GM23248 (cell line): ENCODE results near the gene FLT3. TPM values are rescaled to one million over a fixed set of nuclear protein-coding genes. Genes with fewer than 3 reads are reported as not detected.

Experiments
- DNase-seq: peaks from one replicate; pipeline ENCODE4 v3.0.0-alpha.2; 2015
- H2AFZ ChIP-seq: fragments of 200-600 bp; sonication (generic); 2 replicates; pipeline ENCODE4 v1.6.1; 2016; ENCODE audit warnings: antibody characterized with exemption
- H3F3A ChIP-seq: fragments of 200-600 bp; sonication (generic); 2 replicates; pipeline ENCODE4 v1.6.1; 2016; ENCODE audit warnings: mild to moderate bottlenecking, antibody characterized with exemption, mixed run types; ENCODE audit not compliant: insufficient read depth
- H3K27ac ChIP-seq: fragments of 200-600 bp; sonication (generic); 2 replicates; pipeline ENCODE4 v1.5.1; 2016; ENCODE audit warnings: mild to moderate bottlenecking
- H3K27me3 ChIP-seq: fragments of 200-600 bp; sonication (generic); replicated peaks from 2 replicates; pipeline ENCODE4 v1.6.1; 2016; ENCODE audit warnings: mild to moderate bottlenecking; ENCODE audit not compliant: insufficient read depth
- H3K36me3 ChIP-seq: fragments of 200-600 bp; sonication (generic); 2 replicates; pipeline ENCODE4 v1.6.1; 2016; ENCODE audit warnings: low read depth, mild to moderate bottlenecking
- H3K4me1 ChIP-seq: fragments of 200-600 bp; sonication (generic); 2 replicates; pipeline ENCODE4 v1.6.1; 2016; ENCODE audit warnings: mild to moderate bottlenecking; ENCODE audit not compliant: insufficient read depth
- H3K4me2 ChIP-seq: fragments of 200-600 bp; sonication (generic); one replicate; pipeline ENCODE4 v1.6.1; 2016; ENCODE audit warnings: mild to moderate bottlenecking; ENCODE audit not compliant: unreplicated experiment
- H3K4me3 ChIP-seq: fragments of 200-600 bp; sonication (generic); 2 replicates; pipeline ENCODE4 v1.5.1; 2016; ENCODE audit warnings: mild to moderate bottlenecking
- H3K79me2 ChIP-seq: fragments of 200-600 bp; sonication (generic); 2 replicates; pipeline ENCODE4 v1.6.1; 2016; ENCODE audit warnings: mild to moderate bottlenecking; ENCODE audit not compliant: insufficient read depth
- H3K9ac ChIP-seq: fragments of 200-600 bp; sonication (generic); 2 replicates; pipeline ENCODE4 v1.6.1; 2016; ENCODE audit warnings: mild to moderate bottlenecking
- H3K9me2 ChIP-seq: fragments of 200-600 bp; sonication (generic); 2 replicates; pipeline ENCODE4 v1.6.1; 2016; ENCODE audit warnings: mixed run types, mild to moderate bottlenecking, moderate library complexity; ENCODE audit not compliant: insufficient read depth
- H3K9me3 ChIP-seq: fragments of 200-600 bp; sonication (generic); one replicate; pipeline ENCODE4 v1.6.1; 2017; ENCODE audit warnings: low read depth
- H4K20me1 ChIP-seq: fragments of 200-600 bp; sonication (generic); 2 replicates; pipeline ENCODE4 v1.6.0; 2016; ENCODE audit not compliant: insufficient read depth
- EZH2 ChIP-seq: fragments of 200-600 bp; sonication (generic); IDR thresholded peaks from 2 replicates; pipeline ENCODE4 v1.6.1; 2018; ENCODE audit warnings: antibody characterized with exemption, mild to moderate bottlenecking; ENCODE audit not compliant: insufficient read depth, poor library complexity, severe bottlenecking
- EZH2phosphoT487 ChIP-seq: fragments of 200-600 bp; sonication (generic); IDR thresholded peaks from 2 replicates; pipeline ENCODE4 v1.6.1; 2018; ENCODE audit warnings: antibody characterized with exemption, moderate library complexity, mild to moderate bottlenecking, low read depth; ENCODE audit not compliant: insufficient read depth
- WGBS, 2 experiments: methylation state at CpG; one replicate each; pipeline ENCODE4 v1.1.6; 2015 to 2017; ENCODE audit warnings: low lambda C conversion rate in 2 of 2, low coverage in 1 of 2; ENCODE audit errors: missing lambda C conversion rate in 2 of 2; 5-methylcytosine and 5-hydroxymethylcytosine counted together
- in situ Hi-C: fragments of 300-500 bp; cut with MboI; formaldehyde crosslinking; loops from 2 replicates; pipeline ENCODE4 v1.15.0; 2020
- polyA plus RNA-seq: library from polyadenylated mRNA; unstranded; fragments of >200 nt; fragmentation: Nextera tagmentation; extraction: Ambion mirVana; gene quantifications from 2 replicates; pipeline ENCODE4 v1.2.1, GENCODE V29; 2016
- total RNA-seq: library from RNA; depleted of rRNA; stranded (reverse); fragments of >200 nt; shearing (Covaris generic); gene quantifications from 2 replicates; pipeline ENCODE4 v1.2.3, GENCODE V29; 2014

Gene FLT3
- total and polyA plus RNA-seq, 2 experiments from 2014 or later = not detected

GRCh38 chr13:28049880-28050875 lies 50.2 kb downstream of the FLT3 start:
- peaks cover 16% of the 10 kb centered on the region for H3F3A ChIP-seq
- DNase-seq = no peak
- WGBS, 2 experiments = 43 to 44% methylated on average over 7 of the region's 7 CpGs
- peaks cover 6% of the 10 kb centered on the region for H3K27me3 ChIP-seq
- in situ Hi-C loops = loop anchor here (25.0 kb wide), 1 partner anchor 1262 kb away; no protein-coding TSS in a partner anchor
- no peaks in the 10 kb centered on the region for H4K20me1 ChIP-seq
- no peak overlapping the region for H3K27ac ChIP-seq
- no peak for TF ChIP-seq EZH2
- TF ChIP-seq EZH2phosphoT487 = no peak
- no peak overlapping the region for H3K4me2 ChIP-seq
- H3K36me3 ChIP-seq = no peaks in the 10 kb centered on the region
- H2AFZ ChIP-seq = no peak overlapping the region
- H3K4me1 ChIP-seq = peaks cover 11% of the 10 kb centered on the region
- H3K9me3 ChIP-seq = no peaks in the 10 kb centered on the region
- no peak overlapping the region for H3K9ac ChIP-seq
- H3K4me3 ChIP-seq = no peak overlapping the region
- no peaks in the 10 kb centered on the region for H3K9me2 ChIP-seq
- H3K79me2 ChIP-seq = no peaks in the 10 kb centered on the region

GRCh38 chr13:28049215-28049614 lies 51.2 kb downstream of the FLT3 start:
- in situ Hi-C loops = no loop called here
- H3F3A ChIP-seq = peaks cover 16% of the 10 kb centered on the region

GRCh38 chr13:28048768-28049167 lies 51.6 kb downstream of the FLT3 start:
- Histone ChIP-seq H3K27ac (no peak overlapping the region), H3K4me1 (peaks cover 17% of the 10 kb centered on the region), H3K4me3 (no peak overlapping the region), H3K27me3 (peaks cover under 1% of the 10 kb centered on the region), H2AFZ (no peak overlapping the region), H3K36me3 (no peaks in the 10 kb centered on the region), H3K4me2 (no peak overlapping the region), H3K9me2 (no peaks in the 10 kb centered on the region), H3K79me2 (no peaks in the 10 kb centered on the region), H3F3A (peaks cover 16% of the 10 kb centered on the region), H3K9ac (no peak overlapping the region), H3K9me3 (no peaks in the 10 kb centered on the region), H4K20me1 (no peaks in the 10 kb centered on the region)
- 61 to 67% methylated on average over 6 of the region's 6 CpGs for WGBS, 2 experiments
- in situ Hi-C loops = no loop called here
- no peak for TF ChIP-seq EZH2phosphoT487
- TF ChIP-seq EZH2 = no peak
- no peak for DNase-seq

More at GRCh38 chr13:28049215-28049614, 51.2 kb downstream of the FLT3 start:
- Histone ChIP-seq H3K36me3 (no peaks in the 10 kb centered on the region), H3K4me2 (no peak overlapping the region), H3K79me2 (no peaks in the 10 kb centered on the region), H4K20me1 (no peaks in the 10 kb centered on the region), H3K9me3 (no peaks in the 10 kb centered on the region), H3K9ac (no peak overlapping the region), H3K9me2 (no peaks in the 10 kb centered on the region), H3K4me3 (no peak overlapping the region), H3K4me1 (peaks cover 17% of the 10 kb centered on the region), H3K27ac (no peak overlapping the region), H2AFZ (no peak overlapping the region), H3K27me3 (peaks cover 5% of the 10 kb centered on the region)
- no peak for TF ChIP-seq EZH2phosphoT487
- TF ChIP-seq EZH2 = no peak
- DNase-seq = no peak
- WGBS, 2 experiments = 48 to 50% methylated on average over 5 of the region's 5 CpGs

- WGBS, 2 experiments = 45 to 46% methylated on average over 7 of the region's 7 CpGs
- peak; percentile 65 for DNase-seq
- H2AFZ ChIP-seq = no peak overlapping the region
These were observed 52.5 kb downstream of the FLT3 start for GRCh38 chr13:28047757-28048388.

More at GRCh38 chr13:28047757-28048388, 52.5 kb downstream of the FLT3 start:
- Histone ChIP-seq H3K27ac (no peak overlapping the region), H3K9me2 (no peaks in the 10 kb centered on the region), H3K36me3 (no peaks in the 10 kb centered on the region), H3K79me2 (no peaks in the 10 kb centered on the region), H3K9ac (no peak overlapping the region), H3K4me2 (peak overlapping the region; percentile 27), H3K27me3 (0 out of 2 replicates have a peak, but pooled peaks cover 7% of the 10 kb centered on the region), H3K4me3 (no peak overlapping the region), H3K9me3 (no peaks in the 10 kb centered on the region), H3K4me1 (peaks cover 17% of the 10 kb centered on the region), H3F3A (peaks cover 16% of the 10 kb centered on the region), H4K20me1 (no peaks in the 10 kb centered on the region)
- in situ Hi-C loops = no loop called here
- TF ChIP-seq EZH2 (no peak), EZH2phosphoT487 (no peak)
